ENCODE results near the gene IGF1R.

The IGF1R gene

DNA sequence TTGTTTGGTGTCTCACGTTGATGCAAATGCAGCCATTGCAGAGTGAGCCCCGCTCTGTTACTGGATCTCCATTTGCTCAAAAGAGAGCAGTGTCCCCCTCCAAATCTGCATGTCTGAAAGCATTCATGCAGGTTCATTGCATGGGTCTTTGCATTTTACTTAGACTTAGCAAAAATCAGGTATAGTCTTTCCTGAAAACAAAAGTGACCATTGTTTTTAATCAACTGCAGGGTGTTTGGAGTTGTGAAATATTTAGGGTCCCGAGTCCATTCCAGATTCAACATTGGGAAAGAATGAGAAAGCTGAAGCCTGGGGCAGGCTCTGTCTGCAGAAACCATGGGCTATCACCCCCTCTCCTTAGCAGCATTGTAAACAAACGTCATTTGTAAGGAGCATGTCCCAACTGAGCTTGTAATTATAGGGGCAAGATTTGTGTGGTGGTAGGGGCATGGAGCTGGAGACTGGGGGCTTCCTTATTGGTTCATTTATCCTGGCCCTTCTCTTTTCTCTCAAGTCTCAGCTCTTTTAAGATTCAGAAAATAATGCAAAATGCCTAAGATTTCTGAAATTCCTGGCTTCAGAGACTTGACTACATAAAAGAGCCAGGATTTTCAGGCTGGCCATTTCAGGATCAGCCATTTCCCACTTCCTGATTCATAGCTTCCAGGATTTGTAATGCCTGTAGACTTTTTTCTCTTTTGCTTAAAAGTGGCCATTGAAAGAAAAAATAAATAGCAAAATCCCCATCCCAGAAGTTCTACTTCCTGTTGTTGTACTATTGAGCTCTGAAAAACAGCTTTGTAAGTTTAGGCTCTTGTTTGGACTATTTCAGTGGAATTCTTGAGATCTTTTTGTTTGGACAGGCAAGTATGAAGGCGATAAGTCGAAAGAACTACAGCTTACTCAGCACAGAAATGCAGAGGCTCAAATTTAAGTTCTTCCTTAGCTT is 23.0 kb downstream of the IGF1R start:
- no peak for DNase-seq (ENCODE audit: low read depth)

- DNase-seq (ENCODE audit: low read depth), result no peak
These were observed 24.8 kb downstream of the IGF1R start for GRCh38 chr15:98673133-98673532.

DNA sequence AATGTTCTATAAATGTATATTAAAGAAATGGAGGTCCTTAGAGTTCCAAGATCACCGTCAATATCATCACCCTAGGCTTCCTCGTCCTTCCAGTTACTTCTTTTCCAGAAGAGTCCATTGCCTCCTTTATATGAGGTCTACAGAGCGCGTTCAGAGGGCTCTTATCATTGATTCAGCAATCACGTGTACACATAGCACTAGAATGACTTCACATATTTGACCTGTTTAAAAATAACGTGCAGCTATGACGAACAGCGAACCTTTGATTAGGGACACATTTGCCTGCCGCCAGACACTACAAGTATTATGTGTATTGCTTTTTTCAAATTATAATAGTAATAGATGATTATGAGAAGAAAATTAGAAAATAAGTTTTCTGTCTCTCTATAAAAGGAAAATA is 26.0 kb downstream of the IGF1R start:
- no peak for DNase-seq (ENCODE audit: low read depth)

- DNase-seq (ENCODE audit: low read depth), result no peak
These were observed 28.4 kb downstream of the IGF1R start for GRCh38 chr15:98676586-98677270.

DNA sequence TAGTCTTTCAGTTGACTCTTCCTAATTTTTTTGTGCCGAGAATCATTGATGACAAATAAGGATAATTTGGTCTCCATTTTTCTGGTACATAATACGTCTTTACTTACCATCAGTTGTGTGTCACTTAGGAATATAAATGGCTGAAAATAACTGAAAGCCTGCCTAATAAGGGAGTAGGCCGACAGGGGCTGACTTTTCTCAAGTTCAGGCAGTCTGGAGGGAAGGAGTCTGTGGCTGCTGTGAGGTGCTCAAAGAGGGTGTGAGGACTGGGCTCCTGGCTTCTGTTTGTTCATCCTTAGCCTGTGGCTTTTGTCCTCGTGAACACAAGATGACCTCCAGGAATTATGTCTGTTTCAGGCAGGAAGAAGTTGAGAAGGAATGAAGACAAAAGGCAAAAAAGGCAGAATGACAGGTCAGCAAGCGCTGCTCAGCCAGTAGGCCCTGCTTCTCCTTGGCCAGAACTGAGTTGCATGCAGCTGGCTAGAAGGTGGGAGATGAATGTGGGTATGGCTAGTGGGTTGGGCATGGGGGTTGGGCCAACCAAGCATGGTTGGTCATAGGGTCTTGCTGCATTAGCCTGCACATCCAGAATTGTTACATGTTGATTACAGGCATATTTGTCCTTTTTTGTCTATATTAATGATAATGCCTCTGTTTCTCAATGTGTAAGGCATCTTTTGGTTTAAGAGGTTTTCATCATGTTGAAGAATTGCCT is 29.2 kb downstream of the IGF1R start:
- no peak for DNase-seq (ENCODE audit: low read depth)

GRCh38 chr15:98678484-98678883 is 30.1 kb downstream of the IGF1R start:
- DNase-seq (ENCODE audit: low read depth), result no peak

DNA sequence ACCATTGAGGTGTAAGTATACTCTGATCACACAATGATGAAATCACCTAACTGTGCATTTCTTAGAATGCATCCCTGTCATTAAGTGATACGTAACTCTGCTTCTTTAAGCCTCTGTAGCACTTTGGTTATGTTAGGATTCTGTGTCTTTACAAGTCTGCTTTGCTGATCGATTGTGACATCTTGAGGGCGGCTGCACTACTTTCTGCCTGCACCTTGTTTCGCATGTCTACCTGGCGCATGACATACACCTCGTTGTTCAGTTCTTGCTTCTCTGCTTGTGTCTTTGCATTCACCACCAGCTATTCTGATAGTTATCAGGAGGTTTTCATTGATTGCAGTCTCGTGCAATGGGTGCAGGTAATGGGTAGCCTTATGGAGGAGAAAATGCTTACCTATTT is 32.7 kb downstream of the IGF1R start:
- DNase-seq (ENCODE audit: low read depth), result no peak

GRCh38 chr15:98682992-98683701 is 34.8 kb downstream of the IGF1R start:
- no peak for DNase-seq (ENCODE audit: low read depth)

- DNase-seq (ENCODE audit: low read depth), result no peak
These were observed 35.5 kb downstream of the IGF1R start for GRCh38 chr15:98683831-98684230.

- DNase-seq (ENCODE audit: low read depth), result no peak
These were observed 36.1 kb downstream of the IGF1R start for GRCh38 chr15:98684436-98684835.

- no peak for DNase-seq (ENCODE audit: low read depth)
These were observed 36.7 kb downstream of the IGF1R start for GRCh38 chr15:98684995-98685525.

DNA sequence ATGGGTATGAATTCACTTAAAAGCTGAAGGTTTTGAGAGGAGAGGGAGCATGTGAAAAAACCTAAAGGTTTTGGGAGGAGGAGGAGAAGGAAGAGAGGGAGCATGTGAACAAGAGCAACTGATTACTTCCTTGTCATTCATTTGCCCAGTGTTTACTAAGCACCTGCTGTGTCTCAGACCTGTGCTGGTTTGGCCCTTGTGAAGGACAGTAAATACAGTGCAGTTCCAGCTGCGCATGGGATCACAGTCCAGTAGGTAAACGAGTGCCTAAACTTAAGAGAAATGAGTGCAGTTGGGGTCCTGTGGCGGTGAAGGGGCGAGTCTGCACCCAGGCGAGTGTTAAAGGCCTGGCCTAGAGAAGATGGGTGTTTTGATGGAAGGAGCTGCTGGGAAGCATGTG is 38.6 kb downstream of the IGF1R start:
- no peak for DNase-seq (ENCODE audit: low read depth)

DNA sequence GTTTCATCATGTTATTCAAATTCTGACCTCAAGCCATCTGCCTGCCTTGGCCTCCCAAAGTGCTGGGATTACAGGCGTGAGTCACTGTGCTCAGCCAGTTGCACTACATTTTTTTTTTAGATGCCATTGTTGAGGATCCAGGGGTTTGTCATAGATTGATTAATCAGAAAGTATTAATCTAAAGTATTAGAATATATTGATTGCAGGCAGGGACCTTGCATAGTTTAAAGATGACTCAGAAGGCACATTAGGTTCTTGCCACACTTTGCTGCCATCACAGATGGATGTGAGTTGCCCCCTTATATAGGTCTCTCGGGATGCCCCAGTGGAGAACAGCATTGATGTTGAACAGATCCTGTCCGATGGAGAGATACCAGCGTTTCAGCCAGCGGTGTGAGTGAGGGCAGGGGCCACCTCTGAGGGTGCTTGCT is 41.1 kb downstream of the IGF1R start:
- DNase-seq (ENCODE audit: low read depth), result no peak

GRCh38 chr15:98690272-98690950 is 42.1 kb downstream of the IGF1R start:
- no peak for DNase-seq (ENCODE audit: low read depth)

- no peak for DNase-seq (ENCODE audit: low read depth)
These were observed 43.9 kb downstream of the IGF1R start for GRCh38 chr15:98692213-98692612.

- DNase-seq (ENCODE audit: low read depth), result no peak
These were observed 45.8 kb downstream of the IGF1R start for GRCh38 chr15:98694161-98694560.

DNA sequence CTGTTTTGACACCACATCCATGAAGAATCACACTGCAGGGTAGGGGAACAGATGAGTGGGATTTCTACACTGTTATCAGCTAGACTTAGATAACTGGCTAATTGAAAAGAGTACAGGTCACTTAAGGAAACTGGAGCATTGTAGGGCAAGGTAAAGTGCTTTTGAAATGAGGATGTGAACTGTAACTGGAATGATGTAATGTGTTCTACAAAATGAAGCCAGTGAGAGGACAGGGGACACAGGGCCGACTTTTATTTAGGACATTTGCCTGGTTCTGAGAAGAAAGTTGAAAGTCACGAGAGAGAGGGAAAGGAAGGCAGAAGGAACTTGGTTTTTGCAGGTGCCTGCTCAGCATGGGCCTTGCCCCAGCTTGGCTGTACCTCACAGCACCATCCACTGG is 50.5 kb downstream of the IGF1R start:
- DNase-seq (ENCODE audit: low read depth), result no peak

DNA sequence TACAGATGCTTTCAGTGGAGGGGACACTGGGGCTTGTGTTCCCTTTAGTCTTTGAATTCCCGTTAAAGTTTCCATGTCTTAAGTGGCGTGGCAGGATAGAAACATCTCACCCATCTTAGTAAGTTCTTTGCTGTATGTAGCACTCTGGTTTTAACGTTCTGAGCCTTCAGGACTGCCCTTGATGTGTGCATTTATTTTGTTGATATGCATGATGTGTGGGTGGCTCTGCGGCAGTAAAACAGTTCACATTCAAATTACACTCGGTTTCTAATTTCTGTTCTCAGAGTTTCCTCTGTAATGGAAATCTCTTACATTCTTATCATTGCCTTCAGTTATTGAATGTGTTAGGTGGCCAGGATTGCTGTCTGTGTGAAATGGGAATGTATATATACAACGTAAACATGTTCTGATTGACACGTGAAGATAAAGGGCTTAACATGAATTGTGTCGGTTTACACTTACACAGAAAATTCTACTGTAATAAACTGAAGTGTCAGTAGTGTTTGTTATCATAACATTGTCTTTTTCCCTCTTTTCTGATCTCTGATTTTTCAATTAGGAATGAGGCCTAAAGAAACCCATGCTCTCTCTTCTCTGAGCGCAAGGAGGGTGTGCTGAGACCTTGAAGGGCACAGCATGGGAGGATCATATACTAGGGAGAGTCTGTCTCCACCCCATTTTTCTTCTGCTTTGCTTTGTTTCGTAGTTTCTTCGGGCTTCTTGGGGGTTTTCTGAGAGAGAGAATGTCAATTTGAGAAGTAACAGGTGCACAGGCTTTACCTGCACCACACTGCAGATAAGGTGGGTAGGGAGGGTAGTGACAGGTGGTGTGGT is 51.5 kb downstream of the IGF1R start:
- DNase-seq (ENCODE audit: low read depth), result no peak

DNA sequence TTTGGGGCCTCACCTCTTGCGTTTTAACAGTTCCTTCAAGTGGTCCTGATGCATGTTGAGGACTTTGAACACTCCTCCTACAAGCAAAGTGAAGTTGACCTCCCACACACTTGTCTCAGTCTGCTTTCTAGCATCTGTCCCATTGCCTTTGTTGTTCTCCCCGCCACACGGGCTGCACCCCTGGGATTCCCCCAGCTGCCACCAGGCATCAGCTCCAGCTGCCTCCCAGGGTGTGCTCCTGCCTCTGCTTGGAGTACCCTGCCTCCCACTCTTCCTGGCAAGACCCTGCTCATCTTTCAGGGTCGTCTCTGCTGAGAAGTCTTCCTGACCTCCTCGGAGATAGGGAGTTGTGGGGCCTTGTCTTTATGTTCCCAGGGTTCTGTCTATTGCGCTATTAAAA is 52.2 kb downstream of the IGF1R start:
- DNase-seq (ENCODE audit: low read depth), result no peak

DNA sequence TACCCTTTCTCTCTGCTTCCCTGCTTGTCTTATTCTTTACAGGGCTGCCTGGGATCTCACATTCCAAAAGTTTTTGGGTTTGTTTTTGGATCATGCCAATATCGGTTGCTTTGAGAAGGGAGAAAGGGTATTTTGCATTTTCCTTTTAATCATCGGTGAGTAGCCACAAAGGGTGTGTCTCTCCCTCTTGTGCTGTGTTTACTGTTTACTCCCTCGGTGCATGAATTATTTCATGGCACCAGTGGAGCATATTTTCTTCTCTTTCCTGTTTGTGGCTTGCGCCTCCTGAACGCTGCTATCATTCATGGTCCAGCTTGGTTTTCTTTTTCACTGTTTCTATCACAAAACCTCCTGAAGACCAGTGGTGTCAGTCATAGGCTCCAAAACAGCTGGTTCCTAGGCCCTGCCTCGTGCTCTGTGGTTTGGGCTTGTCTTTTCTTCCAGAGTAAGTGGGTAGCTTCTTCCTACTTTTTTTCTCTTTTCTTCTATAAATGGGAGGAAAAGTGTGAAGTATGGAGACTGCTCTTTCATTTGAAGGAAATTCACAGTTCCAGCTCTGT is 54.9 kb downstream of the IGF1R start:
- no peak for DNase-seq (ENCODE audit: low read depth)

Measured in stimulated activated CD8-positive, alpha-beta memory T cell treated with anti-CD3 and anti-CD28 coated beads, Interleukin-12 subunit alpha, Interleukin-12 subunit beta, amount 100 ng/mL, for 1 hour (primary cell).